H1 (cell line): ENCODE data around the gene USP37. TPM values are rescaled to one million over a fixed set of nuclear protein-coding genes. Genes with fewer than 3 reads are reported as not detected.

Experiments used
- E2F6 ChIP-seq: IDR thresholded peaks from 2 replicates; pipeline ENCODE4 v1.6.1; 2012; ENCODE audit warnings: inconsistent platforms
- EGR1 ChIP-seq: IDR thresholded peaks from 2 replicates; pipeline ENCODE4 v1.6.1; 2011; ENCODE audit warnings: low read depth, low read length, borderline replicate concordance
- EZH2 ChIP-seq: fragments of 200-600 bp; sonication (generic); IDR thresholded peaks from 2 replicates; pipeline ENCODE4 v1.7.1; 2012; ENCODE audit warnings: low read depth, mild to moderate bottlenecking, moderate library complexity, low read length, inconsistent platforms; ENCODE audit not compliant: severe bottlenecking
- polyA plus RNA-seq, 7 experiments: library from polyadenylated mRNA; depleted of rRNA in 3 of 7; stranded (reverse) in 5 of 7; unstranded in 2 of 7; fragments of >200 nt in 5 of 7; fragments of 200-250 nt in 2 of 7; gene quantifications; 1 replicate in 5 of 7; 2 replicates in 1 of 7; 4 replicates in 1 of 7; pipeline versions ENCODE4 v1.2.1 to v1.2.3, GENCODE V29; 2011 to 2013; ENCODE audit warnings: missing spikeins in 2 of 7, mixed read lengths in 2 of 7
- total RNA-seq: library from RNA; stranded (reverse); fragmentation: NEBNext Ultra II Directional; extraction: Animal tissue kit (Norgen Biotek cat#: 25700); gene quantifications from 2 replicates; pipeline ENCODE4 v1.2.1, GENCODE V29; 2021
- TF ChIP-seq, protein P1 (sequence below): IDR thresholded peaks from 2 replicates; pipeline ENCODE4 v1.6.1; 2011; ENCODE audit warnings: low read depth, mild to moderate bottlenecking, low read length; ENCODE audit not compliant: insufficient read depth
- TF ChIP-seq, protein P2 (sequence below): fragments of 300-600 bp; sonication (generic); IDR thresholded peaks from 2 replicates; pipeline ENCODE4 v1.7.1; 2012; ENCODE audit warnings: low read length, moderate library complexity, mild to moderate bottlenecking, inconsistent platforms; ENCODE audit not compliant: insufficient replicate concordance

Gene USP37
- total and polyA plus RNA-seq, 2 of the 8 experiments (the other 6 are each of a cell fraction or from before 2014, with no cell fraction given), result 3.8 to 29.1 TPM

DNA sequence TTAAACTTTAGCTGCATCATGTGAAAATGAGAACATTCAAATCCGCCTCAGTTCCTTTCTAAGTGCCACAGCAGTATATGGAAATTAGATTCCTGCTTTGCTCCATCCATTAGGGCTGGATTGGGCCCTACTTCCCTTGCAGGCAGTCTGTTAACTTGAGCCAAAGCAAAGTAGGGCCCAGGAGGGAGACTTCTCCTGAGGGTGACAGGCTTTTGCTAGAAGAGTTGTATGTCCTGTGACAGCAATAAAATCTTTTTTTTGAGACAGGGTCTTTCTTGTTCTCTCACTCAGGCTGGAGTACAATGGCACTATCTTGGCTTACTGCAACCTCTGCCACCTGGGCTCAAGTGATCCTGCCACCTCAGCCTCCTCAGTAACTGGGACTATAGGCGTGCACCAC, 121.1 kb downstream of the USP37 start (continued):
- TF ChIP-seq EZH2, result no peak
- TF ChIP-seq, protein P1, sequence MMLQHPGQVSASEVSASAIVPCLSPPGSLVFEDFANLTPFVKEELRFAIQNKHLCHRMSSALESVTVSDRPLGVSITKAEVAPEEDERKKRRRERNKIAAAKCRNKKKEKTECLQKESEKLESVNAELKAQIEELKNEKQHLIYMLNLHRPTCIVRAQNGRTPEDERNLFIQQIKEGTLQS, result no peak
- no peak for TF ChIP-seq EGR1
- TF ChIP-seq E2F6, result no peak
- TF ChIP-seq, protein P2, sequence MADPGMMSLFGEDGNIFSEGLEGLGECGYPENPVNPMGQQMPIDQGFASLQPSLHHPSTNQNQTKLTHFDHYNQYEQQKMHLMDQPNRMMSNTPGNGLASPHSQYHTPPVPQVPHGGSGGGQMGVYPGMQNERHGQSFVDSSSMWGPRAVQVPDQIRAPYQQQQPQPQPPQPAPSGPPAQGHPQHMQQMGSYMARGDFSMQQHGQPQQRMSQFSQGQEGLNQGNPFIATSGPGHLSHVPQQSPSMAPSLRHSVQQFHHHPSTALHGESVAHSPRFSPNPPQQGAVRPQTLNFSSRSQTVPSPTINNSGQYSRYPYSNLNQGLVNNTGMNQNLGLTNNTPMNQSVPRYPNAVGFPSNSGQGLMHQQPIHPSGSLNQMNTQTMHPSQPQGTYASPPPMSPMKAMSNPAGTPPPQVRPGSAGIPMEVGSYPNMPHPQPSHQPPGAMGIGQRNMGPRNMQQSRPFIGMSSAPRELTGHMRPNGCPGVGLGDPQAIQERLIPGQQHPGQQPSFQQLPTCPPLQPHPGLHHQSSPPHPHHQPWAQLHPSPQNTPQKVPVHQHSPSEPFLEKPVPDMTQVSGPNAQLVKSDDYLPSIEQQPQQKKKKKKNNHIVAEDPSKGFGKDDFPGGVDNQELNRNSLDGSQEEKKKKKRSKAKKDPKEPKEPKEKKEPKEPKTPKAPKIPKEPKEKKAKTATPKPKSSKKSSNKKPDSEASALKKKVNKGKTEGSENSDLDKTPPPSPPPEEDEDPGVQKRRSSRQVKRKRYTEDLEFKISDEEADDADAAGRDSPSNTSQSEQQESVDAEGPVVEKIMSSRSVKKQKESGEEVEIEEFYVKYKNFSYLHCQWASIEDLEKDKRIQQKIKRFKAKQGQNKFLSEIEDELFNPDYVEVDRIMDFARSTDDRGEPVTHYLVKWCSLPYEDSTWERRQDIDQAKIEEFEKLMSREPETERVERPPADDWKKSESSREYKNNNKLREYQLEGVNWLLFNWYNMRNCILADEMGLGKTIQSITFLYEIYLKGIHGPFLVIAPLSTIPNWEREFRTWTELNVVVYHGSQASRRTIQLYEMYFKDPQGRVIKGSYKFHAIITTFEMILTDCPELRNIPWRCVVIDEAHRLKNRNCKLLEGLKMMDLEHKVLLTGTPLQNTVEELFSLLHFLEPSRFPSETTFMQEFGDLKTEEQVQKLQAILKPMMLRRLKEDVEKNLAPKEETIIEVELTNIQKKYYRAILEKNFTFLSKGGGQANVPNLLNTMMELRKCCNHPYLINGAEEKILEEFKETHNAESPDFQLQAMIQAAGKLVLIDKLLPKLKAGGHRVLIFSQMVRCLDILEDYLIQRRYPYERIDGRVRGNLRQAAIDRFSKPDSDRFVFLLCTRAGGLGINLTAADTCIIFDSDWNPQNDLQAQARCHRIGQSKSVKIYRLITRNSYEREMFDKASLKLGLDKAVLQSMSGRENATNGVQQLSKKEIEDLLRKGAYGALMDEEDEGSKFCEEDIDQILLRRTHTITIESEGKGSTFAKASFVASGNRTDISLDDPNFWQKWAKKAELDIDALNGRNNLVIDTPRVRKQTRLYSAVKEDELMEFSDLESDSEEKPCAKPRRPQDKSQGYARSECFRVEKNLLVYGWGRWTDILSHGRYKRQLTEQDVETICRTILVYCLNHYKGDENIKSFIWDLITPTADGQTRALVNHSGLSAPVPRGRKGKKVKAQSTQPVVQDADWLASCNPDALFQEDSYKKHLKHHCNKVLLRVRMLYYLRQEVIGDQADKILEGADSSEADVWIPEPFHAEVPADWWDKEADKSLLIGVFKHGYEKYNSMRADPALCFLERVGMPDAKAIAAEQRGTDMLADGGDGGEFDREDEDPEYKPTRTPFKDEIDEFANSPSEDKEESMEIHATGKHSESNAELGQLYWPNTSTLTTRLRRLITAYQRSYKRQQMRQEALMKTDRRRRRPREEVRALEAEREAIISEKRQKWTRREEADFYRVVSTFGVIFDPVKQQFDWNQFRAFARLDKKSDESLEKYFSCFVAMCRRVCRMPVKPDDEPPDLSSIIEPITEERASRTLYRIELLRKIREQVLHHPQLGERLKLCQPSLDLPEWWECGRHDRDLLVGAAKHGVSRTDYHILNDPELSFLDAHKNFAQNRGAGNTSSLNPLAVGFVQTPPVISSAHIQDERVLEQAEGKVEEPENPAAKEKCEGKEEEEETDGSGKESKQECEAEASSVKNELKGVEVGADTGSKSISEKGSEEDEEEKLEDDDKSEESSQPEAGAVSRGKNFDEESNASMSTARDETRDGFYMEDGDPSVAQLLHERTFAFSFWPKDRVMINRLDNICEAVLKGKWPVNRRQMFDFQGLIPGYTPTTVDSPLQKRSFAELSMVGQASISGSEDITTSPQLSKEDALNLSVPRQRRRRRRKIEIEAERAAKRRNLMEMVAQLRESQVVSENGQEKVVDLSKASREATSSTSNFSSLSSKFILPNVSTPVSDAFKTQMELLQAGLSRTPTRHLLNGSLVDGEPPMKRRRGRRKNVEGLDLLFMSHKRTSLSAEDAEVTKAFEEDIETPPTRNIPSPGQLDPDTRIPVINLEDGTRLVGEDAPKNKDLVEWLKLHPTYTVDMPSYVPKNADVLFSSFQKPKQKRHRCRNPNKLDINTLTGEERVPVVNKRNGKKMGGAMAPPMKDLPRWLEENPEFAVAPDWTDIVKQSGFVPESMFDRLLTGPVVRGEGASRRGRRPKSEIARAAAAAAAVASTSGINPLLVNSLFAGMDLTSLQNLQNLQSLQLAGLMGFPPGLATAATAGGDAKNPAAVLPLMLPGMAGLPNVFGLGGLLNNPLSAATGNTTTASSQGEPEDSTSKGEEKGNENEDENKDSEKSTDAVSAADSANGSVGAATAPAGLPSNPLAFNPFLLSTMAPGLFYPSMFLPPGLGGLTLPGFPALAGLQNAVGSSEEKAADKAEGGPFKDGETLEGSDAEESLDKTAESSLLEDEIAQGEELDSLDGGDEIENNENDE, result no peak
